Nephron (organoid): Measurements from ENCODE around the gene COL4A1.

ENCODE experiments used
- H3K27ac Mint-ChIP-seq, 3 experiments: 2 replicates each; pipeline ENCODE4 v1.8.0; 2020; ENCODE audit warnings: mixed read lengths in 3 of 3, mild to moderate bottlenecking in 2 of 3, moderate library complexity in 1 of 3
- H3K27me3 Mint-ChIP-seq: 2 replicates; pipeline ENCODE4 v1.8.0; 2021; ENCODE audit warnings: low read depth, mild to moderate bottlenecking, moderate library complexity, mixed read lengths
- H3K36me3 Mint-ChIP-seq: 2 replicates; pipeline ENCODE4 v1.8.0; 2020; ENCODE audit warnings: low read depth, mixed read lengths
- H3K4me1 Mint-ChIP-seq: 2 replicates; pipeline ENCODE4 v1.8.0; 2020; ENCODE audit warnings: mixed read lengths
- H3K4me3 Mint-ChIP-seq, 3 experiments: 2 replicates each; pipeline ENCODE4 v1.8.0; 2020; ENCODE audit warnings: mild to moderate bottlenecking in 3 of 3, mixed read lengths in 3 of 3, moderate library complexity in 2 of 3
- H3K9me3 Mint-ChIP-seq: 2 replicates; pipeline ENCODE4 v1.8.0; 2020; ENCODE audit warnings: mixed read lengths
- CTCF ChIP-seq, 3 experiments: fragments of 200-600 bp; sonication (generic); IDR thresholded peaks; one replicate each; pipeline ENCODE4 v1.5.0; 2021; ENCODE audit warnings: antibody characterized with exemption in 3 of 3; ENCODE audit not compliant: unreplicated experiment in 3 of 3

The COL4A1 gene

GRCh38 chr13:110312339-110313031, 5.5 kb upstream of the COL4A1 start:
- Mint-ChIP-seq H3K36me3 (peaks cover 35% of the 10 kb centered on the region), H3K27me3 (no peaks in the 10 kb centered on the region), H3K4me1 (peaks cover 50% of the 10 kb centered on the region), H3K9me3 (no peaks in the 10 kb centered on the region), H3K27ac (peak overlapping the region; percentile 20 to 65 (median 47)), H3K4me3 (peak overlapping the region; percentile 12 to 53 (median 33))
- TF ChIP-seq CTCF (IDR thresholded peaks at IDR 0.05; ENCODE audit: unreplicated experiment in 3 of 3): no peak

GRCh38 chr13:110311443-110312338, 4.7 kb upstream of the COL4A1 start:
- H3K27me3 Mint-ChIP-seq: no peaks in the 10 kb centered on the region
- peaks cover 50% of the 10 kb centered on the region for H3K4me1 Mint-ChIP-seq
- no peak for TF ChIP-seq CTCF (IDR thresholded peaks at IDR 0.05; ENCODE audit: unreplicated experiment in 3 of 3)
- H3K4me3 Mint-ChIP-seq: peak overlapping the region in 2 of 3 experiments; percentile 7 to 53
- peaks cover 29% of the 10 kb centered on the region for H3K36me3 Mint-ChIP-seq
- H3K27ac Mint-ChIP-seq: peak overlapping the region in 2 of 3 experiments; percentile 20 to 47
- H3K9me3 Mint-ChIP-seq: no peaks in the 10 kb centered on the region

- no peak for TF ChIP-seq CTCF (IDR thresholded peaks at IDR 0.05; ENCODE audit: unreplicated experiment in 3 of 3)
- H3K4me1 Mint-ChIP-seq: peaks cover 48% of the 10 kb centered on the region
- H3K4me3 Mint-ChIP-seq: peak overlapping the region; percentile 30 to 99 (median 98)
- peaks cover 25% of the 10 kb centered on the region for H3K36me3 Mint-ChIP-seq
- no peaks in the 10 kb centered on the region for H3K27me3 Mint-ChIP-seq
- H3K27ac Mint-ChIP-seq: peak overlapping the region in 2 of 3 experiments; percentile 93 to 98
- H3K9me3 Mint-ChIP-seq: no peaks in the 10 kb centered on the region
Measured at GRCh38 chr13:110310541-110311442, 3.8 kb upstream of the COL4A1 start.

- peaks cover 52% of the 10 kb centered on the region for H3K4me1 Mint-ChIP-seq
- H3K27me3 Mint-ChIP-seq: no peaks in the 10 kb centered on the region
- peaks cover 20% of the 10 kb centered on the region for H3K36me3 Mint-ChIP-seq
- no peak for TF ChIP-seq CTCF (IDR thresholded peaks at IDR 0.05; ENCODE audit: unreplicated experiment in 3 of 3)
- peak overlapping the region; percentile 98 to 99 (median 98) for H3K4me3 Mint-ChIP-seq
- H3K9me3 Mint-ChIP-seq: no peaks in the 10 kb centered on the region
- peak overlapping the region; percentile 84 to 98 (median 93) for H3K27ac Mint-ChIP-seq
Measured at GRCh38 chr13:110309661-110310524, 2.9 kb upstream of the COL4A1 start.
